ENCODE measurements around the gene FUZ.

Gene FUZ

DNA sequence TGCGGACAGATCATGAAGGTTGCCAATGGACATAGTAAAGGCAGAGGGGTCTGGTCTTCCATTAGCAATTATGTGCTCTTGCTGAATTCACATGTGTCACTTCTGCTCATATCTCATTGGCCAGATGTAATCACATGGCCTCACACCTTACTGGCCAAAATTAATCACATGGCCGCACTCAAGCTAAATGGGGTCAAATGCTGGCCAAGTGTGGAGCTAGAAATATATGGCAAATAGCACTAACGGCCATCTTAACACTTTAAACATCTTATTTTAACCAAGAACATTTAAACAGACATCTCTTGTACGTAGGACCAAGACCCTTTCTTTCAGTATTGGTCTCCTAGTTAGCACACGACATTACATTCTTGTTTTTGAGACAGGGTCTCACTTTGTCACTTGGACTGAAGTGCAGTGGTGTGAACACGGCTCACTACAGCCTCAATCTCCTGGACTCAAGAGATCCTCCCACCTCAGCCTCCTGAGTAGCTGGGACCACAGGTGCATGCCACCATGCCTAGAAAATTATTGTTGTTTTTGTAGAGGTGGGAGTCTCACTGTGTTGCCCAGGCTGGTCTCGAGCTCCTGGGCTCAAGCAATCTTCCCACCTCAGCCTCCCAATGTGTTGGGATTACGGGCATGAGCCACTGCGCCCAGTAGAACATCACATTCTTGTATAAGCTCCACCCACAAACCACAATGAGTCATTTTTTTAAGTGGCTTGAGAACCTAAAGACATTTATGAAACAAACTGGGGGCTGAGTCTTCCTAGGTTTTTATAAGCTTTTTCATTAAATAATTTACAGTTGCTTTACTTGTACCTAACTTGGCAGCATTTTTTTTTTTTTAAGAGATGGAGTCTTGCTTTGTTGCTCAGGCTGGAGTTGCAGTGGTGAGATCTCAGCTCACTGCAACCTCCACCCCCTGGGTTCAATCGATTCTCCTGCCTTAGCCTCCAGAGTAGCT is 34.9 kb upstream of the FUZ start:
- DNase-seq (ENCODE audit: low read depth, low spot score) = peak; percentile 61
- H3K27ac ChIP-seq = peak overlapping the region; percentile 69
- TF ChIP-seq POLR2AphosphoS5 (IDR thresholded peaks at IDR 0.05; ENCODE audit: borderline replicate concordance, low read depth, low read length) = no peak
- no peak for TF ChIP-seq EZH2 (IDR thresholded peaks at IDR 0.05)
- no peak for TF ChIP-seq FOXP2 (optimal IDR thresholded peaks at IDR 0.05; ENCODE audit: control extremely low read depth, extremely low read length, insufficient read depth)
- peaks cover 24% of the 10 kb centered on the region for H3K36me3 ChIP-seq (ENCODE audit: insufficient read depth, low read length)
- 0 out of 2 replicates have a peak overlapping the region, but pooled peaks have one; percentile 22 for H3K4me3 ChIP-seq
- H3K9ac ChIP-seq (ENCODE audit: insufficient read length) = no peak overlapping the region
- H3K9me3 ChIP-seq (ENCODE audit: low read depth, low read length) = no peaks in the 10 kb centered on the region

DNA sequence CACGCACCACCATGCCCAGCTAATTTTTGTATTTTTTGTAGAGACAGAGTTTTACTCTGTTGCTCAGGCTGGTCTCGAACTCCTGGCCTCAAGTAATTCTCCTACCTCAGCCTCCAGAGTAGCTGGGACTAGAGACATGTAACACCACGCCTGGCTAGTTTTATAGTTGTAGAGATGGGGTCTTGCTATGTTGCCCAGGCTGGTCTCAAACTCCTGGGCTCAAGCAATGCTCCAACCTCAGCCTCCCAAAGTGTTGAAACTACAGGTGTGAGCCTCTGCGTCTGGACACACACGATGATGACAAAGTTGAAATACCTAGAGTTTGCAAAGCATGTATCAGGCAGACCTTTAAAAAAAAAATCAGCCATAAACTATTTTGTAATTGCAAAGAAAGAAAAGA is 33.3 kb upstream of the FUZ start:
- Histone ChIP-seq H3K4me3 (no peak overlapping the region), H3K9me3 (ENCODE audit: low read depth, low read length) (no peaks in the 10 kb centered on the region), H3K36me3 (ENCODE audit: insufficient read depth, low read length) (peaks cover 14% of the 10 kb centered on the region), H3K9ac (ENCODE audit: insufficient read length) (no peak overlapping the region), H3K27ac (peak overlapping the region; percentile 1; the same call in 1 of the 2 replicates)
- no peak for DNase-seq (ENCODE audit: low read depth, low spot score)
- TF ChIP-seq EZH2 (IDR thresholded peaks at IDR 0.05) (no peak), FOXP2 (optimal IDR thresholded peaks at IDR 0.05; ENCODE audit: control extremely low read depth, extremely low read length, insufficient read depth) (no peak), POLR2AphosphoS5 (IDR thresholded peaks at IDR 0.05; ENCODE audit: borderline replicate concordance, low read depth, low read length) (no peak)

GRCh38 chr19:49845414-49845813 is 32.3 kb upstream of the FUZ start:
- no peaks in the 10 kb centered on the region for H3K9me3 ChIP-seq (ENCODE audit: low read depth, low read length)
- no peak for DNase-seq (ENCODE audit: low read depth, low spot score)
- TF ChIP-seq FOXP2 (optimal IDR thresholded peaks at IDR 0.05; ENCODE audit: control extremely low read depth, extremely low read length, insufficient read depth) = no peak
- TF ChIP-seq POLR2AphosphoS5 (IDR thresholded peaks at IDR 0.05; ENCODE audit: borderline replicate concordance, low read depth, low read length) = no peak
- H3K4me3 ChIP-seq = no peak overlapping the region
- H3K36me3 ChIP-seq (ENCODE audit: insufficient read depth, low read length) = peaks cover 14% of the 10 kb centered on the region
- H3K9ac ChIP-seq (ENCODE audit: insufficient read length) = peak overlapping the region; percentile 4
- peak overlapping the region; percentile 1; the same call in 1 of the 2 replicates for H3K27ac ChIP-seq

GRCh38 chr19:49844138-49845095 is 31.3 kb upstream of the FUZ start:
- Histone ChIP-seq H3K9me3 (ENCODE audit: low read depth, low read length) (no peaks in the 10 kb centered on the region), H3K36me3 (ENCODE audit: insufficient read depth, low read length) (peaks cover 13% of the 10 kb centered on the region), H3K9ac (ENCODE audit: insufficient read length) (no peak overlapping the region), H3K27ac (no peak overlapping the region), H3K4me3 (no peak overlapping the region)
- DNase-seq (ENCODE audit: low read depth, low spot score) = no peak
- no peak for TF ChIP-seq POLR2AphosphoS5 (IDR thresholded peaks at IDR 0.05; ENCODE audit: borderline replicate concordance, low read depth, low read length)

- Histone ChIP-seq H3K36me3 (ENCODE audit: insufficient read depth, low read length) (peaks cover 14% of the 10 kb centered on the region; the same call in 1 of the 2 replicates), H3K4me3 (no peak overlapping the region), H3K27ac (no peak overlapping the region), H3K9ac (ENCODE audit: insufficient read length) (no peak overlapping the region), H3K9me3 (ENCODE audit: low read depth, low read length) (no peaks in the 10 kb centered on the region)
- DNase-seq (ENCODE audit: low read depth, low spot score) = no peak
- TF ChIP-seq FOXP2 (optimal IDR thresholded peaks at IDR 0.05; ENCODE audit: control extremely low read depth, extremely low read length, insufficient read depth) (no peak), EZH2 (IDR thresholded peaks at IDR 0.05) (no peak), POLR2AphosphoS5 (IDR thresholded peaks at IDR 0.05; ENCODE audit: borderline replicate concordance, low read depth, low read length) (no peak)
These were observed 30.2 kb upstream of the FUZ start for GRCh38 chr19:49843265-49843664.

DNA sequence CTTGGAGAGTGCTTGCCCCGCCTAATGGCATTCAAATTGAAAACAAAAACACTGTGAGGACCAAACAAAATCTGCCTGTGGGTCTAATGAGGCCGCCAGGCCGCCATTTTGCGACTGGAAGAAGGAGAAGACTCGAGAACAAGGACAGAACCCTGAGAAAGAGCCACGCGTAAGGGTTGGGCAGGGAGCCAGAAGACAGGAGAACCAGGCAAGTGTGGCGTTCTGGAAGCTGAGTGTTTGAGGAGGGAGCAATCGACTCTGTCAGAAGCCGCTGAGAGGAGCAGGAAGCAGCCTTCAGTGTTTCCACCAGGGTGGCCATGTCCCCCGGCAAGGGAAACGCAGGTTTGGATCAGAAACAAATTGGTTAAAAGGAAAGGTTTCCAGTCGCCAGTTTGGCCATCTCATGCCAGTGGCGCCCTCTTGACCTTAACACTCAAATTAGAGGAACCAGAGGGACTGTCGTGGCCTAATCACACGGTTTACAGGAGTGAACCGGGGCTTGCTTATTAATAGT is 27.7 kb upstream of the FUZ start:
- TF ChIP-seq POLR2AphosphoS5 (IDR thresholded peaks at IDR 0.05; ENCODE audit: borderline replicate concordance, low read depth, low read length) = no peak
- no peak for TF ChIP-seq EZH2 (IDR thresholded peaks at IDR 0.05)
- TF ChIP-seq FOXP2 (optimal IDR thresholded peaks at IDR 0.05; ENCODE audit: control extremely low read depth, extremely low read length, insufficient read depth) = no peak
- Histone ChIP-seq H3K27ac (no peak overlapping the region), H3K36me3 (ENCODE audit: insufficient read depth, low read length) (peaks cover 22% of the 10 kb centered on the region; the same call in 1 of the 2 replicates), H3K4me3 (no peak overlapping the region), H3K9ac (ENCODE audit: insufficient read length) (no peak overlapping the region), H3K9me3 (ENCODE audit: low read depth, low read length) (no peaks in the 10 kb centered on the region)
- DNase-seq (ENCODE audit: low read depth, low spot score) = no peak

DNA sequence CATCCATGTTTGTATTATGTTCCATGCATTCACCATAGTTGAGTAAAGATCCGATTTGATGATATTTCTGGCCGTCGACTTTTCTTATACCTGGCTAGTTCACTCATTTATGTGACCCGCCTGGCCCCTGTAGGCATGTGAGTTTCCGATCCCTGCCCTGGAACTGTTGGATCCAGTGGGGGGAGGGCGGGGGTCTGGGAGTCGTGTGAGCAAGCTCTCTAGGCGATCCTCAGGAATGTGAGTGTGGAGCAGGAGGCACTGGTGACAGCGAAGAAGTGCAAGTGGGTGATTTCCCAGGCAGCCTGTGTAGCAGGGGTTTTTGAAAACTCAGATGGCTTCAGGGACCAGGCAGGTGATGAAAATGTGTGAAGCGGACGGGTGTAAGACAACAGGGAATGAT is 27.2 kb upstream of the FUZ start:
- H3K4me3 ChIP-seq = no peak overlapping the region
- no peak for DNase-seq (ENCODE audit: low read depth, low spot score)
- H3K27ac ChIP-seq = no peak overlapping the region
- H3K9ac ChIP-seq (ENCODE audit: insufficient read length) = no peak overlapping the region
- peaks cover 22% of the 10 kb centered on the region; the same call in 1 of the 2 replicates for H3K36me3 ChIP-seq (ENCODE audit: insufficient read depth, low read length)
- no peaks in the 10 kb centered on the region for H3K9me3 ChIP-seq (ENCODE audit: low read depth, low read length)
- no peak for TF ChIP-seq FOXP2 (optimal IDR thresholded peaks at IDR 0.05; ENCODE audit: control extremely low read depth, extremely low read length, insufficient read depth)
- no peak for TF ChIP-seq EZH2 (IDR thresholded peaks at IDR 0.05)
- TF ChIP-seq POLR2AphosphoS5 (IDR thresholded peaks at IDR 0.05; ENCODE audit: borderline replicate concordance, low read depth, low read length) = no peak

DNA sequence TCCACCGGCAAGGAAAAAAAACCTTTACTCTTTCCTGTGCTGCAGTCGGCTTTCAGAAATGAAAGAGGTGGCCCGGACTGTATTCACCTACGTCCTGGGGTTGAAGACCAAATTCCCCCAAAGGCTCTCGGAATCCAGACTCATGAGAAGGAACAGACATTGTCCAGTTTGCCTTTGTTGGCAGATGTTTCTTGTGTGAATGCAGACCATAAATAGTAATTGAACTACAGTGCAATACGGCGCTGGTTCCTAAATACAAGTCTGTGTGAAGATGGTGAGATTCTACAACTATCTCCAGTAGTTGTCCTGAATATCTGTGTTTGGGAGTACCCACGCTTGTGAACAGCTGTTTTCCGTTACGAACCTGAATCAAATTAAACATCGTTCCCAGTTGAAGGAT is 26.6 kb upstream of the FUZ start:
- H3K36me3 ChIP-seq (ENCODE audit: insufficient read depth, low read length) = peaks cover 22% of the 10 kb centered on the region; the same call in 1 of the 2 replicates
- H3K9ac ChIP-seq (ENCODE audit: insufficient read length) = no peak overlapping the region
- H3K4me3 ChIP-seq = no peak overlapping the region
- no peaks in the 10 kb centered on the region for H3K9me3 ChIP-seq (ENCODE audit: low read depth, low read length)
- no peak for TF ChIP-seq POLR2AphosphoS5 (IDR thresholded peaks at IDR 0.05; ENCODE audit: borderline replicate concordance, low read depth, low read length)
- TF ChIP-seq FOXP2 (optimal IDR thresholded peaks at IDR 0.05; ENCODE audit: control extremely low read depth, extremely low read length, insufficient read depth) = no peak
- no peak for TF ChIP-seq EZH2 (IDR thresholded peaks at IDR 0.05)
- no peak for DNase-seq (ENCODE audit: low read depth, low spot score)
- H3K27ac ChIP-seq = 0 out of 2 replicates have a peak overlapping the region, but pooled peaks have one; percentile 36
